SK-N-MC (cell line): ENCODE results near the gene SLC30A7.

ENCODE experiments used
- EZH2 ChIP-seq: fragments of 200-600 bp; sonication (generic); IDR thresholded peaks from one replicate; pipeline ENCODE4 v1.6.1; 2017; ENCODE audit warnings: antibody characterized with exemption
- POLR2AphosphoS5 ChIP-seq: IDR thresholded peaks from 2 replicates; pipeline ENCODE4 v1.6.1; 2012; ENCODE audit warnings: mild to moderate bottlenecking, low read depth, low read length, borderline replicate concordance

DNA sequence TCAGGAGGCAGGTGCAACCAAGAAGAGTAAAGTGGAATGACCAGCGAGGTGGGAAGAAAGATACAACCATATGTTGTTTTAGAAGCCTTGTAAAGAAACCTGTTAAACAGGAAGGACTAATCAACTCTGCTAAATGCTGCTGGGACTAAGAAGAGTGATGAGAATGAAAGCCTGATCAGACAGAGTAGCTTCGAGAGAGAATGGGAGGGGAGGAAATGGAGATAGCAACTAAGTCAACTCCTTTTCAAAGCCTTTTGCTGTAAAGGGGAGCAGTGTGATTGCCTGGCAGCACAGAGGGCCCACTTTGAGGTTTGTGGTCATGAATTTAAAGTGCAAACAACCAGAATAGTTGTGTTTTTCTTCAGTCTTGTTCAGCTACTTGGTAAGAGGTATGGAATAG, 31.4 kb downstream of the SLC30A7 start:
- no peak for TF ChIP-seq POLR2AphosphoS5
- no peak for TF ChIP-seq EZH2
